Spleen (tissue), 7 donors: ENCODE results near the gene TMEM86A.

Experiments
- POLR2AphosphoS5 ChIP-seq, 3 donors: sonication (generic); formaldehyde crosslinking; IDR thresholded peaks; one replicate each; pipeline ENCODE4 v1.5.1; 2017; ENCODE audit warnings: antibody characterized with exemption in 3 of 3
- TF ChIP-seq, protein P1 (sequence below), 11 experiments: fragments of 200-600 bp in 7 of 11; fragments of 450-650 bp in 4 of 11; sonication (generic) in 4 of 11; IDR thresholded peaks in 8 of 11; conservative IDR thresholded peaks in 3 of 11; 1 replicate in 7 of 11; 2 replicates in 4 of 11; pipeline versions ENCODE4 v1.4.0 to v1.8.0; 2016 to 2021; ENCODE audit warnings: antibody characterized with exemption in 11 of 11, inconsistent platforms in 4 of 11, mild to moderate bottlenecking in 1 of 11
- donor health status: DM: no; HTN: no; CAD: no; lungs with moderate emphysema.
- donor health status: DM: no; HTN: no; CAD: no.
- donor health status: DM: no; HTN: no; CAD: no.

DNA sequence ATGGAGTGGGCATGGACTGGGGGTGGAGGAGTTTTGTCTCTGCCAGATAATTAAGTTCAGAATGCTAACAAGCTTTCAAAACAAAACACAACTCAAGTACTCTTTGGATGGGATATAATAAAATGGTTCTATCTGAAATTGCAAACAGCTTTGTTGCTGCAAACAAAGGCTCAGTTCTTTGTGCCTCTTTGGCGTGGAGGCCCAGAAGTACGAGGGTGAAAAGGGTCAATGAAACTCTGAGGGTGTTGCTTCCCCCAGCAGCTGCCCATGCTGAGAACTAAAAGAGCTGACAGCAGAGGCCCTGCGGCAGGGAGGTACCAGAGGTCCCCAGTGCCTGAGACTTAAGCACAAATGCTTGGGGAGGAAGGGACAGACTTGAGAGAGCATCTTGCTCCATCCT lies 53.9 kb downstream of the TMEM86A start:
- TF ChIP-seq, protein P1, sequence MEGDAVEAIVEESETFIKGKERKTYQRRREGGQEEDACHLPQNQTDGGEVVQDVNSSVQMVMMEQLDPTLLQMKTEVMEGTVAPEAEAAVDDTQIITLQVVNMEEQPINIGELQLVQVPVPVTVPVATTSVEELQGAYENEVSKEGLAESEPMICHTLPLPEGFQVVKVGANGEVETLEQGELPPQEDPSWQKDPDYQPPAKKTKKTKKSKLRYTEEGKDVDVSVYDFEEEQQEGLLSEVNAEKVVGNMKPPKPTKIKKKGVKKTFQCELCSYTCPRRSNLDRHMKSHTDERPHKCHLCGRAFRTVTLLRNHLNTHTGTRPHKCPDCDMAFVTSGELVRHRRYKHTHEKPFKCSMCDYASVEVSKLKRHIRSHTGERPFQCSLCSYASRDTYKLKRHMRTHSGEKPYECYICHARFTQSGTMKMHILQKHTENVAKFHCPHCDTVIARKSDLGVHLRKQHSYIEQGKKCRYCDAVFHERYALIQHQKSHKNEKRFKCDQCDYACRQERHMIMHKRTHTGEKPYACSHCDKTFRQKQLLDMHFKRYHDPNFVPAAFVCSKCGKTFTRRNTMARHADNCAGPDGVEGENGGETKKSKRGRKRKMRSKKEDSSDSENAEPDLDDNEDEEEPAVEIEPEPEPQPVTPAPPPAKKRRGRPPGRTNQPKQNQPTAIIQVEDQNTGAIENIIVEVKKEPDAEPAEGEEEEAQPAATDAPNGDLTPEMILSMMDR (IDR thresholded peaks at IDR 0.05 in 8 of 11, conservative IDR thresholded peaks at IDR 0.05 in 3 of 11), result no peak
- no peak for TF ChIP-seq POLR2AphosphoS5 (IDR thresholded peaks at IDR 0.05)
